ENCODE measurements around the gene ZNF544.
"Not testable (repeated sequence)": the region's sequence is repeated elsewhere in the genome, so short reads cannot be mapped to it uniquely, and the experiment has no call there.

The ZNF544 gene

GRCh38 chr19:58305065-58305931, 76.6 kb downstream of the ZNF544 start, which contains the start of gene ERVK3-1:
Gene ERVK3-1, plus strand, starts transcription at chr19:58305377. Its CDS starts 6,792 bp downstream, at chr19:58312169.
- ATAC-seq: peak; percentile 99
- peak; percentile 94 for DNase-seq

- DNase-seq (peak; percentile 18), ATAC-seq (no peak)
Measured at GRCh38 chr19:58305932-58306323, 77.2 kb downstream of the ZNF544 start.

- DNase-seq (no peak), ATAC-seq (no peak)
Measured at GRCh38 chr19:58307736-58308135, 79.0 kb downstream of the ZNF544 start.

- not testable (repeated sequence) for ATAC-seq
- peak; percentile 22 for DNase-seq
Measured at GRCh38 chr19:58310685-58311084, 82.0 kb downstream of the ZNF544 start.

- DNase-seq (no peak), ATAC-seq (no peak)
Measured at GRCh38 chr19:58311345-58311865, 82.7 kb downstream of the ZNF544 start.

All from stimulated activated naive CD8-positive, alpha-beta T cell treated with anti-CD3 and anti-CD28 coated beads, Interleukin-15, Interleukin-2, amounts not matched to agents 100 U/mL and 50 U/mL, for 24 hours (primary cell).